ENCODE data around the gene ERRFI1.

Gene ERRFI1

GRCh38 chr1:8046391-8046790, 20.3 kb upstream of the ERRFI1 start:
- H2AFZ ChIP-seq (ENCODE audit: low read length): no peak overlapping the region
- no peak for DNase-seq
- no peaks in the 10 kb centered on the region for H3F3A ChIP-seq (ENCODE audit: insufficient read depth, low read length)
- H3K36me3 ChIP-seq (replicated peaks; ENCODE audit: insufficient read depth, low read length): no peaks in the 10 kb centered on the region
- H3K9ac ChIP-seq (ENCODE audit: low read length): no peak overlapping the region
- no peak overlapping the region for H3K4me3 ChIP-seq (ENCODE audit: low read length)
- H3K27me3 ChIP-seq (replicated peaks; ENCODE audit: insufficient read depth, low read length): peaks cover 13% of the 10 kb centered on the region
- H3K27ac ChIP-seq (ENCODE audit: low read length): no peak overlapping the region
- no peak overlapping the region for H3K4me2 ChIP-seq (ENCODE audit: low read depth, low read length)
- H4K20me1 ChIP-seq (ENCODE audit: insufficient read depth, low read length): no peaks in the 10 kb centered on the region
- no peaks in the 10 kb centered on the region for H3K9me3 ChIP-seq (replicated peaks; ENCODE audit: insufficient read depth, low read length)
- no peaks in the 10 kb centered on the region for H3K79me2 ChIP-seq (ENCODE audit: low read length)
- TF ChIP-seq EZH2phosphoT487 (IDR thresholded peaks at IDR 0.05; ENCODE audit: low read length) (no peak), EZH2 (optimal IDR thresholded peaks at IDR 0.05; ENCODE audit: low read depth, low read length) (no peak), CTCF (IDR thresholded peaks at IDR 0.05; ENCODE audit: low read length) (no peak)
- H3K4me1 ChIP-seq (ENCODE audit: low read length): no peaks in the 10 kb centered on the region
- H3K9me2 ChIP-seq (replicated peaks; ENCODE audit: insufficient read depth, low read length): no peaks in the 10 kb centered on the region

- Histone ChIP-seq H3K27me3 (replicated peaks; ENCODE audit: insufficient read depth, low read length) (peaks cover 13% of the 10 kb centered on the region), H3K36me3 (replicated peaks; ENCODE audit: insufficient read depth, low read length) (no peaks in the 10 kb centered on the region), H3K9ac (ENCODE audit: low read length) (no peak overlapping the region), H3K4me1 (ENCODE audit: low read length) (no peaks in the 10 kb centered on the region), H3K9me2 (replicated peaks; ENCODE audit: insufficient read depth, low read length) (no peaks in the 10 kb centered on the region), H3K9me3 (replicated peaks; ENCODE audit: insufficient read depth, low read length) (no peaks in the 10 kb centered on the region), H2AFZ (ENCODE audit: low read length) (no peak overlapping the region), H3K4me3 (ENCODE audit: low read length) (no peak overlapping the region), H3F3A (ENCODE audit: insufficient read depth, low read length) (no peaks in the 10 kb centered on the region), H3K4me2 (ENCODE audit: low read depth, low read length) (no peak overlapping the region), H3K27ac (ENCODE audit: low read length) (no peak overlapping the region), H4K20me1 (ENCODE audit: insufficient read depth, low read length) (no peaks in the 10 kb centered on the region), H3K79me2 (ENCODE audit: low read length) (no peaks in the 10 kb centered on the region)
- TF ChIP-seq EZH2 (optimal IDR thresholded peaks at IDR 0.05; ENCODE audit: low read depth, low read length) (no peak), EZH2phosphoT487 (IDR thresholded peaks at IDR 0.05; ENCODE audit: low read length) (no peak), CTCF (IDR thresholded peaks at IDR 0.05; ENCODE audit: low read length) (no peak)
- DNase-seq: no peak
These were observed 17.5 kb upstream of the ERRFI1 start for GRCh38 chr1:8043621-8044020.

GRCh38 chr1:8042134-8042533, 16.0 kb upstream of the ERRFI1 start:
- Histone ChIP-seq H3K27ac (ENCODE audit: low read length) (no peak overlapping the region), H3K9me3 (replicated peaks; ENCODE audit: insufficient read depth, low read length) (no peaks in the 10 kb centered on the region), H3K4me1 (ENCODE audit: low read length) (no peaks in the 10 kb centered on the region), H3K79me2 (ENCODE audit: low read length) (no peaks in the 10 kb centered on the region), H4K20me1 (ENCODE audit: insufficient read depth, low read length) (no peaks in the 10 kb centered on the region), H3K36me3 (replicated peaks; ENCODE audit: insufficient read depth, low read length) (no peaks in the 10 kb centered on the region), H3K4me2 (ENCODE audit: low read depth, low read length) (no peak overlapping the region), H2AFZ (ENCODE audit: low read length) (no peak overlapping the region), H3K9ac (ENCODE audit: low read length) (no peak overlapping the region), H3K9me2 (replicated peaks; ENCODE audit: insufficient read depth, low read length) (no peaks in the 10 kb centered on the region), H3K4me3 (ENCODE audit: low read length) (no peak overlapping the region), H3F3A (ENCODE audit: insufficient read depth, low read length) (no peaks in the 10 kb centered on the region), H3K27me3 (replicated peaks; ENCODE audit: insufficient read depth, low read length) (peaks cover 6% of the 10 kb centered on the region)
- TF ChIP-seq EZH2phosphoT487 (IDR thresholded peaks at IDR 0.05; ENCODE audit: low read length): no peak
- no peak for TF ChIP-seq EZH2 (optimal IDR thresholded peaks at IDR 0.05; ENCODE audit: low read depth, low read length)
- TF ChIP-seq CTCF (IDR thresholded peaks at IDR 0.05; ENCODE audit: low read length): no peak
- DNase-seq: no peak

All from MM.1S (cell line).